Nucleus accumbens (tissue), 56 donors: ENCODE measurements around the gene LLGL1.

Source experiments
- DNase-seq, 56 donors: peaks; one replicate each; lab custom pipeline; 2025; lab: John Stamatoyannopoulos, UW

Gene LLGL1

DNA sequence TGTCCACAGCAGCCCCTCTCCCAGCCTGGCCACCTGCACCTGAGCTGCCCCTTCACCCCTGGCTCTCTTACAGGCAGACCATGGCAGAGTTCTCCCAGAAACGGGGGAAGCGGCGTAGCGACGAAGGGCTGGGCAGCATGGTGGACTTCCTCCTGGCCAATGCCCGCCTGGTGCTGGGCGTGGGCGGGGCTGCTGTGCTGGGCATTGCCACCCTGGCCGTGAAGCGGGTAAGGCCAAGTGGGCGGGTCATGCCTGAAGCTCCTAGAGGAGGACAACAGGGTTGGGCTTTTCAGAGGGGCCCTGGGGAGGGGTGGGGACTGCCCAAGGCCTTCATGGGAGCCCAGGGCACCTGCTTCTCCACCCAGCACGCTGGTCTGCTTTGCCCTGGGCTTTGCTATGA lies 37.2 kb downstream of the LLGL1 start:
- no peak for DNase-seq

DNA sequence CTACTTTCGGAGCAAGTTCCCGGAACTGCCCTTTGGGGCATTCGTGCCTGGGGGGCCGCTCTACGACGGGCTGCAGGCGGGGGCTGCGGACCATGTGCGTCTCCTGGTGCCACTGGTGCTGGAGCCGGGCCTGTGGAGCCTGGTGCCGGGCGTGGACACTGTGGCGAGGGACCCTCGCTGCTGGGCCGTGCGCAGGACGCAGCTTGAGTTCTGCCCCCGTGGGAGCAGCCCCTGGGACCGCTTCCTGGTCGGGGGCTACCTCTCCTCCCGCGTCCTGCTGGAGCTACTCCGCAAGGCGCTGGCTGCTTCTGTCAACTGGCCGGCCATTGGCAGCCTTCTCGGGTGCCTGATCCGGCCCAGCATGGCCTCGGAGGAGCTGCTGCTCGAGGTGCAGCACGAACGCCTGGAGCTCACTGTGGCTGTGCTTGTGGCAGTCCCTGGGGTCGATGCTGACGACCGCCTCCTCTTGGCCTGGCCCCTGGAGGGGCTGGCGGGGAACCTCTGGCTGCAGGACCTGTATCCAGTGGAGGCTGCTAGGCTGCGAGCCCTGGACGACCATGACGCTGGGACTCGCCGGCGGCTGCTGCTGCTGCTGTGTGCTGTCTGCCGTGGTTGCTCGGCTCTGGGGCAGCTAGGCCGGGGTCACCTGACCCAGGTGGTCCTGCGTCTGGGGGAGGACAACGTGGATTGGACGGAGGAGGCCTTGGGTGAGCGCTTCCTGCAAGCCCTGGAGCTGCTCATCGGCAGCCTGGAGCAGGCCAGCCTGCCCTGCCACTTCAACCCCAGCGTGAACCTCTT lies 38.6 kb downstream of the LLGL1 start:
- no peak for DNase-seq

DNA sequence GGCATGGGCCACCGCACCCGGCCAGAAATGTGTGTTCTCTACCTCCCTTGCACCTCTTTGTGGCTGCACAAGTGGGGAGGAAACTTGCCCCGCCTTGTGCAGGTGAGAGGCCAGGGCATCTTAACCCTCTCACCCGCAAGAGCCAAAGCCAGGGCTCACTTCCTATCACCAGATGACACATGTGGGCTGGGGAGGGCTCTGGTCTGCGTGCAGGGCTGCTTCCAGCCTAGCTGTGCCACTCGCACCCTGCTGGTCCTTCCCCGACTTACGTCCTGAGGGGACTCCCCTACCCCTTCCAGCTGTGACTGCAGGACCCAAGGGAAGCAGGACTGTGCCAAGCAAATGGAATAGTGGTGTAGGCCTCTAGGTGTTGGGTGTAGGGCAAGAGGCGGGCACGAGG lies 41.9 kb downstream of the LLGL1 start:
- DNase-seq, result no peak

DNA sequence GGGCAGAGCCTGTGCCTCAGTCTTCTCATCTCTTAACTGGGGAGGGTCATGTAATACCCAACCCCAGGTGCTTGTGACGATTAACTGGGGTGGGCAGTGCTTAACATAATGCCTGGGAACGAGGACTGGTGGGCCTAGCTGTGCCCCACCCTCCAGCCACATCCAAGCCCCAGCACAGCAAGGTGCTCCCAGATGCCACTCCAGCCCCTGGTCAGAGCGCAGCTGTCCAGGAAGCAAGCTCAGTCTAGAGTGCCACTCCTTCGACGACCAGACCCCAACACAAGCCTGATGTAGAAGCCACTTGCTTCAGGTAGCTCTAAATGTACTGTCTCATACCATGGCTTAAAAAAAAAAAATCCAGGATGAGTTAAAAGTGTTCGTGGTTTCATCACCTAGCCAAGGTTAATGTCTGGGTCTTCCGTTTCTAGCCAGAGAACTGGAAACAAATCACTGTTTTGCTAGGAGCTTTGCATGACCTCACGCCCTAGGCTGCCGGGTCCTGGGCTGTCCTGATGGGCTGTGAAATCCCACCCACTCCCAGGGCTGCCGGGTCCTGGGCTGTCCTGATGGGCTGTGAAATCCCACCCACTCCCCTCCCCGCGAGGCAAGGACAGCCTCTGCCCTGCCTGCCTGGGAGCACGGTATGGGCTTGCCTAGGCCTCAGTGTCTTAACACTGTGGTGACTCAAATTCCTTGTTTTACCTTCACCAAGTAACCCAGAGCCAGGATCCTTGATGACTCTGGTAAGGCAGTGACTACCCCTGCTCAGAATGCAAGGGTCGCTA lies 42.7 kb downstream of the LLGL1 start:
- no peak for DNase-seq

DNA sequence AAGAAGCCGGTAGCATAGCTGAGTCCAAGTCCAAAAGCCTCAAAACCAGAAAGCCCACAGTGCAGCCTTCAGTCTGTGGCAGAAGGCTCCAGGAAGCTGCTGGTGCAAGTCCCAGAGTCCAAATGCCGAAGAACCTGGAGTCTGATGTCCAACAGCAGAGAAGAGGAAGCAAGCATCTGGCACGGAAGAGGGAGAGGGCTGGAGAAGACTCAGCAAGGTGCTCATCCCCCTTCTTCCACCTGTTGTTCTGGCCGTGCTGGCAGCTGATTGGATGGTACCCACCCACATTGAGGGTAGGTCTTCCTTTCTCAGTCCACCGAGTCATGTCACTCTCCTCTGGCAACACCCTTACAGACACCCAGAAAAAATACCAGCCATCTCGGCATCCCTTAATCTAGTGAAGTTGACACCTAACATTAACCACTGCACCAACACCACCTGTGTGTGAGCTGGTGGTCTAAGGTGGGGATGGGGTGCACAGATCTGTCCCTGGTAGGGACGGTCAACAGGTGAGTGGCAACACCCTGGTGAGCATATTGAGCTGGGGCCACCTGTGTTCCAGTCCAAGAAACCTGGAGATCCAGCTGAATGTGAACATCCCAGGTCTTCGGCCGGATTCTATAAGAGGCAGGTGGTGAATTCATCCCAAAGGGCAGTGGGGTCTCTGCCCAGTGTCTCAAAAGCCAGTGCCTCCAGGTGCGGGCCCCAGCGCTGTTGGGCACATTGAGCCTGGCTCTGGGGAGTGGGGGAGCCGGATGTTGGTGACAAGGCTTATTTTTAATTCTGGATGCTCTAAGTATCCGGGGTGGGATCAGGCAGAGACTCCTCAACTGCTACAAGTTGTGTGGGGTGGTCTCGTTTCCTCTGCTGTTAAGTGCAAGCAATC lies 44.9 kb downstream of the LLGL1 start:
- DNase-seq, result no peak

DNA sequence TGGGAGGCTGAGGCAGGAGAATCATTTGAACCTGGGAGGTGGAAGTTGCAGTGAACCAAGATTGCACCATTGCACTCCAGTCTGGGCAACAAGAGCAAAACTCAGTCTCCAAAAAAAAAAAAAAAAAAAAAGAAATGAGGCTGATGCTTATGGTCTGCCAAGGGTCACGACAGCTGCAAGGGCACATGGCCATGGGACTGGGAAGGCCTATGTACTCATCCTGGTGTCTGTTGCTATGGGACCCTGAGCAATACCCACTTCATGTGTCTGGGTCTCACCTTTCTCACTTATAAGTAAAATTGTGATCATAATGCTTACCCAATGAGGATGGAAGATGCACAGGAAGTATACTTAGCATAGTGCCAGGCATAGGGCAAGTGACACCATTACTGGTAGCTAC lies 51.6 kb downstream of the LLGL1 start:
- no peak for DNase-seq

DNA sequence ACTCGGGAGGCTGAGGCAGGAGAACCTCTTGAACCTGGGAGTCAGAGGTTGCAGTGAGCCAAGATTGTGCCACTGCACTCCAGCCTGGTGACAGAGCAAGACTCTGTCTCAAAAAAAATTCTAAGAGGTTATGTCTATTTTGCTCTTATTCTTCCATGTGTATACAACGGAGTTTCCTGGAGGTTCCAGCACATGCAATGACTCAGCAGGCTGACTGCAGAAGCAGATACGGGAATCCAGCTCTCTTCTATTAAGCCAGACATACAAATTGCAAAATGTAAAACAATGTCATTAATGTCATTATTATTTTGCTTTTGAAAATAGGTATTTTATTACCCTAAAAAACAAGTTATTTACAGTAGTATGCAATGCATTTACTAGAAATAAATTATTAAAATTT lies 53.4 kb downstream of the LLGL1 start:
- no peak for DNase-seq

DNA sequence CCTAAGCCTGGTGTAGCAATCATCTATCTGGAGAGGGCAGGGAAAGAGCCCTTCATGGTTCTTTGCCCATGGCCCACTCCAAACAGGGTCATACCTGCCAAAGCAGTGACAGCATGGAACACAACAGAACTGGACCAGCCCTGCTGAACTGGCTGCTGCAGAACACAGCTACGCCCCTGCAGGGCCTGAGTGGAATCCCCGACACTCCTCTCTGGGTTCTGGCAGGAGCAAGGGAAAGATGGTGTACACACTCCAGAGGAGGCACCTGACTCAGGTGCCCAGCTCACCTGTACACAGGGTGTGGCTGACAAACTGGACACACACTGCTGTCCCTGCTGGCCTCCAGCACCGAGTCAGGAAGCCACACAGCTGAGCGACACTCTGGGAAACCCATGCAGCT lies 54.8 kb downstream of the LLGL1 start:
- DNase-seq, result no peak

DNA sequence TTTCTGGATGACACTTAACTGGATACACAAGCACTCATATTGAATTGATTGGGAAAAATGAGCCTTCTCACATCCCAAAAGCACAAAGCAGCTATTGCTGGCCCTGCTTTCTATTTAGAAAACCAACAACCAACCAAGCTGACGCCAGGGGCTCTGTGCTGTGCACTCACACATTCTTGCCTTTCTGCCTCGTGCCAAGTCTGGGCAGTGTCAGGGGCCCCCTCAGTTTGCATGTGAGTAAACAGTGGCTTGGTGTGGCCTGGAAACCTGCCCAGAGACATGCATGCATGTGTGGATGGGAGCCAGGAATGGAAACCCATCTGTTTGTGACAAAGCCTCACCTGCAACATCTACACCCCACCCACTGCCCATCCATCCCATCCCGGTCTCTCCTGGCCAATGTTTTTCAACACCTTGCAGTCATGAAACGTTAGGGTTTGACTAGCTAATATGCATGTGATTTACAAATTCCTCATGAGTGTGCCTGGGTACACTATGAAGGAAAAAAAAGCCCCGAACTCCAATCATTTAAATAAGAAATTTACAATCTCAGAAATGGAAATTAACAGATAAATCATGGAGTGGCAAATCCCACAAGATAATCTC lies 55.4 kb downstream of the LLGL1 start:
- DNase-seq, result peak in 1 of 56 donors; percentile 18

DNA sequence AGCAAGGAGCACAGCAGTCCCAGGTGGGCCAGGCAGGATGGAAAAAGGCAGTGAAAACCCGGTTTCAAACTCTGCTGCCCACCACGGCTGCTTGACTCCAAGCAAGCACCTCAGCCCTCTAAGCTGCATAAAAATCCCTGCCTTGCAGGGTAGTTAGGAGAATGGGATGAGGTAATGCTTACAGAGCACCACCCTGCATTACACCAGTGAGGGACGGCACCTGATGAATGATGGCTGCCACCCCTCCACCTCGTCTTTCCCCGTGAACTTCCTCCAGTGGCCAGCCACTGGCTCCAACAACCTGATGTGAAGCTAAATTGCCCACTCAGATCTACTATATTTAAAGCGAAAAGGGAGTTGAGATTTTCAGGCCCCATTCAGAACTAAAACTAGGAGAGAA lies 56.4 kb downstream of the LLGL1 start:
- no peak for DNase-seq

DNA sequence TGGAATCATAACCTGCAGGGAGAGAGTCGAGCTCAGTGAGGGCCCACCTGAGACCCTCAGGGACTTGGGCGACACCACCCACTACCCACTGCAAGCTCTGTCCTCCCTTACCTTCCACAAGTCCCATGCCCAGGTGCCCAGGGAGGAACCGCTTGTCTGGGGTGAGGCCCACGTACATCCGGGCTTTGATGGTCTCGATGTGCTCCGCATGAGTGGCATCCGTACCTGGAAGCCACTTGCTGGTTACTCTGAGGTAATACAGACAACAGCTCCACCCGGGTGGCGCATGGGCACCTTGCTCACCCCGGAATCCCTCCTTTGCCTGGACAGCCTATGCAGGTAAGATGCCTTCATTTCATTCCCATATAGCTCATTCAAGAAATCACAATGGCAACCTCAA lies 59.9 kb downstream of the LLGL1 start:
- DNase-seq, result no peak

DNA sequence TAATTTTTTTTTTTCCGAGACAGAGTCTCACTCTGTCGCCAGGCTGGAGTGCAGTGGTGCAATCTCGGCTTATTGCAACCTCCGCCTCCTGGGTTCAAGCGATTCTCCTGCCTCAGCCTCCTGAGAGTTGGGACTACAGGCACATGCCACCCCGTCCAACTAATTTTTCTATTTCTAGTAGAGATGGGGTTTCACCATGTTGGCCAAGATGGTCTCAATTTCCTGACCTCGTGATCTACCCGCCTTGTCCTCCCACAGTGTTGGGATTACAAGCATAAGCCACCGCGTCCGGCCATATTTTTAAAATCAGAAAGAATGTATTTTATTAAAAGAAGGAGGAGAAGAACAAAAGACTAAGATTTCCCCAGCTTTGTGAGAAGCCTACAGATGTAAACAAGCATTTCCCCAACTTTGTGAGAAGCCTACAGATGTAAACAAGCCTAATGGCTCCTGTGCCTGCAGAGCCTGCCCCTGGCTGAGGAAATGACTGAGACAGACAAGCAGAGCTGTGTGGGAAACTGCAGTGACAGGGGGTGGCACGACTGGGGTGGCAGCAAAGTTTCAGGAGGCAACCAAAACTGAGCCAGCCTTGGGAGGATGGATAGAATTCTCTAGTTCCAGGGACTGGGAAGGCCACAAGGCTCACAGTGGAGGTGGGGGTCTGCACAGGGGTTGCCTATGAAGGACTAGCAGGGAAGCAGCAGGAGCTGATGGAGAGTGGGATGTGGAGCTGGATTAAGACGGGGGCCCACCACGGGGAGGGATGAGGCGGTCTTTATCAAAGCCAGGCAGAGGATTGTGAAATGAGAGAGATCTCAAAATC lies 66.5 kb downstream of the LLGL1 start:
- DNase-seq, result no peak
